ENCODE data around the gene NUDT2.
"Not testable (repeated sequence)": the region's sequence is repeated elsewhere in the genome, so short reads cannot be mapped to it uniquely, and the experiment has no call there.

Gene NUDT2

GRCh38 chr9:34337403-34337802, 8.0 kb downstream of the NUDT2 start:
- no peak for DNase-seq

- not testable (repeated sequence) for DNase-seq
Observed at GRCh38 chr9:34338079-34338478, 8.7 kb downstream of the NUDT2 start.

- DNase-seq = no peak
Observed at GRCh38 chr9:34338665-34339385, 9.5 kb downstream of the NUDT2 start.

- no peak for DNase-seq
Observed at GRCh38 chr9:34341659-34342295, 12.4 kb downstream of the NUDT2 start.

GRCh38 chr9:34343090-34343489, 13.7 kb downstream of the NUDT2 start:
- no peak for DNase-seq

- DNase-seq = no peak
Observed at GRCh38 chr9:34343605-34344004, 14.2 kb downstream of the NUDT2 start.

- no peak for DNase-seq
Observed at GRCh38 chr9:34346873-34347799, 17.8 kb downstream of the NUDT2 start.

- no peak for DNase-seq
Observed at GRCh38 chr9:34347800-34348158, 18.4 kb downstream of the NUDT2 start.

- DNase-seq = no peak
Observed at GRCh38 chr9:34349324-34349723, 20.0 kb downstream of the NUDT2 start.

GRCh38 chr9:34352122-34352652, 22.8 kb downstream of the NUDT2 start:
- not testable (repeated sequence) for DNase-seq

- DNase-seq = not testable (repeated sequence)
Observed at GRCh38 chr9:34352957-34353356, 23.6 kb downstream of the NUDT2 start.

- DNase-seq = no peak
Observed at GRCh38 chr9:34362614-34363214, 33.3 kb downstream of the NUDT2 start.

GRCh38 chr9:34363619-34364351, 34.4 kb downstream of the NUDT2 start:
- DNase-seq = no peak

GRCh38 chr9:34365282-34365681, 35.9 kb downstream of the NUDT2 start:
- DNase-seq = no peak

- no peak for DNase-seq
Observed at GRCh38 chr9:34366365-34366764, 37.0 kb downstream of the NUDT2 start.

GRCh38 chr9:34367751-34368410, 38.5 kb downstream of the NUDT2 start:
- DNase-seq = not testable (repeated sequence)

- DNase-seq = not testable (repeated sequence)
Observed at GRCh38 chr9:34368796-34369195, 39.4 kb downstream of the NUDT2 start.

- DNase-seq = no peak
Observed at GRCh38 chr9:34369636-34370035, 40.3 kb downstream of the NUDT2 start.

- DNase-seq = no peak
Observed at GRCh38 chr9:34370335-34370969, 41.1 kb downstream of the NUDT2 start.

GRCh38 chr9:34370970-34371880, 41.9 kb downstream of the NUDT2 start:
- no peak for DNase-seq

All from activated T-cell treated with anti-CD3 and anti-CD28 coated beads for 4 hours (primary cell).